ENCODE measurements around the gene TMEM167A.
"Not testable (repeated sequence)": the region's sequence is repeated elsewhere in the genome, so short reads cannot be mapped to it uniquely, and the experiment has no call there.

Gene TMEM167A

DNA sequence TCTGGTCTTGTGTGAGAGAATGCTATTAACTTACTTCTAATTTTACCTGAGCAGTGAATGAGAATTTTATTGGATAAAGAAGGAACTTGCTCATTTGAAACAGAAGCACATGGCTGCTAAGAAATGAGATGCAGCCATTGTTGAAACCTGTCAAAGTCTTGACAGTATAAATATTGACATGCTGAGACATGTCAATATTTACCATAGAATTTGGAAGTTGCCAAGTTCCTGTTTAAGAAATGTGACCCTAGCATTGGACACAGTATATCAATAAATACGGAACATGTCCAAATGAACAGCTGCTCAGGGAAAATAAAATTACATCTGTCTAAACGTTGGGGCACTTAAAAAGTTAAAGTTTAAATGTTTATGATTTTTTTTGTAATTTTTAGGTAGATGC, 7.9 kb upstream of the TMEM167A start:
- no peak for DNase-seq

DNA sequence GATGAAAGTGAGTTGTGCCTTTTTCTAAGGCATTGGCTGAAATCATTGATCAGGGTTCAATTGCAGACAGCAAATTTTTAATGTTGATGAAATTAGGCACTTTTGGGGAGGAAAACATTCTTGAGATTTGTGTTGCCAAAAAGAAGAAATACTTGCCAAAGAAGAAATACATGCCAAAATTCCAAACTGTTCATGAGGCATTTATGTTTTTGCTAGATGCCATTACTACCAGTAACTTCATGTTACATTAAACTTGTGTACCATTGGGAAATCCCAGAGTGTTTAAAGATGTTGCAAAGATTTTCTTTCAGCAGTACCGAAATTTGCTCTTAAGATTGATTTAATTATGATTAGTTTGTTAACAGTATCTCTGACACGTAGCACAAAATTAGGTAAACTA, 7.1 kb upstream of the TMEM167A start:
- no peak for DNase-seq

- no peak for DNase-seq
Observed at GRCh38 chr5:83082750-83083149, 5.6 kb upstream of the TMEM167A start.

DNA sequence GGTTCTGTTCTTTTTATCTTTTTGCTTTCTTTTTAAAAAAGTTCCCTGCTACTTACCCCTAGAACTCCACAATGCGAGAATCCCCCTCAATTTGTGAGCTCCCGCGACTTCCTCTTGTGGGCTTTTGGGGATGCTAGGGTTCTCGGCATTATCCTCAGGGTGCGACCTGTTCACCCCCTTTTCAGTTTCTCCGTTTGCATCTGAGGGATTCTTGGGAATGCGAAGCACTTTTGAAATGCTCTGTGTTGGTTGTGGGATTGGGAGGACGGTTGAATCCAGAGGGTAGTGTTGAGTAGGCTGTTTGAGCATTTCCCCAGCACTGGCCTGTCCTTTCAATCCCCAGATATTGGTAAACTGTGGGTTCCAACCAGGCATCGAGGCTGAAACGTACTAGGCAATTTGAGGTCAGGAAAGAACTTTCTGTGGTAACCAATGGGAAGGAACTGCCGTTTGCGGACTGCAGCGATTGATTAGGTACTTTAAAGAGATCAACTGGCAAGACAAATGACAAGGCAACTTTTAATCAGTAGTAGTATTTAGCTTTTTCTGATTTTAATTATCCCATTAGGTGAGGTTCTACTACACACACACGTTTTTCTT, 568 bp upstream of the TMEM167A start:
- DNase-seq: no peak

GRCh38 chr5:83072966-83073365, 4.2 kb downstream of the TMEM167A start:
- no peak for DNase-seq

DNA sequence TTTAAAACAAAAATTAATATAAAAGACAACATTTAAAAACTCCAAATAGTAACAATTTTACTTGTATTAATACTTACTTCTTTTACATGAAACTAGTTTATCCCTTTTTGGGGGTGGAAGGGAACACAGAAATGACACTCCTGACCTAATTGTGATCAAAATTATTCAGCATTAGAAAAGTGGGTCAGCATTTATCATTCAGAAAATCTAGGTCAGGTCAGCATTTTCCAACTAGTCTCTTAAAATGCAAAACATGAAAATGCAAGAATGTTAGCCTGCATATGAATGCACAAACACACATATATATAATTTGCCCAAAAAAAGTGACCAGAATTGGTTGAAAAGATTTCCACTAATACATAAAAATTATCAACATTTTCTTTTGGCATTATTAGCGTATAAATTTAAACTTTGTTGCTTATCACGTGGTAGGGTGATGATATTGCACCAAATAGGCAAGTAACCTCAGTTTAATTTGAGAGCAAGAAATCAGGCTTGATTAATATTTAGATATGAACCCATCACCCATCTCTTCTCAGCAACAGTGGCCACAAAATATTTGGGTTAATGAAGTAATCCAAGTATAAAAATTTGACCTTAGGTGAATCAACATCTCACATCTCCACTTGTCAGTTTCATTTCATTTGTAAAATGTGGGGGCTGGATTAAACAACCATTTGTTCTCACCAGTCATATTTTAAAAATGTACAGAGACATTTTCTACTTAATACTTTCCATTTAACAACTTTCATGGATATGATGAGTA, 5.7 kb downstream of the TMEM167A start:
- no peak for DNase-seq

GRCh38 chr5:83069096-83069799, 7.9 kb downstream of the TMEM167A start:
- DNase-seq: no peak

DNA sequence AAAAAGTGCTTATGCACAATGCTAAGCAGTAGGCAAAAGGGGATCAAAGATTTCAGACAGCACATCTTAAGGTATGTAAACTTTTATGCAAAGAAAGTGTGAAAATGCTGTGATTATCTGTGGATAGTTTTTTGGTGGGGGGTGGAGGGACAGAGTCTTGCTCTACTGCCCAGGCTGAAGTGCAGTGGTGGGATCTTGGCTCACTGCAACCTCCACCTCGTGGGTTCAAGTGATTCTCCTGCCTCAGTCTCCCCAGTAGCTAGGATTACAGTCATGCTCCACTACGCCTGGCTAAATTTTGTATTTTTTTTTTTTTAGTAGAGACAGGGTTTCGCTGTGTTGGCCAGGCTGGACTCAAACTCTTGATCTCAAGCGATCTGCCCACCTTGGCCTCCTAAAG, 9.8 kb downstream of the TMEM167A start:
- DNase-seq: not testable (repeated sequence)

DNA sequence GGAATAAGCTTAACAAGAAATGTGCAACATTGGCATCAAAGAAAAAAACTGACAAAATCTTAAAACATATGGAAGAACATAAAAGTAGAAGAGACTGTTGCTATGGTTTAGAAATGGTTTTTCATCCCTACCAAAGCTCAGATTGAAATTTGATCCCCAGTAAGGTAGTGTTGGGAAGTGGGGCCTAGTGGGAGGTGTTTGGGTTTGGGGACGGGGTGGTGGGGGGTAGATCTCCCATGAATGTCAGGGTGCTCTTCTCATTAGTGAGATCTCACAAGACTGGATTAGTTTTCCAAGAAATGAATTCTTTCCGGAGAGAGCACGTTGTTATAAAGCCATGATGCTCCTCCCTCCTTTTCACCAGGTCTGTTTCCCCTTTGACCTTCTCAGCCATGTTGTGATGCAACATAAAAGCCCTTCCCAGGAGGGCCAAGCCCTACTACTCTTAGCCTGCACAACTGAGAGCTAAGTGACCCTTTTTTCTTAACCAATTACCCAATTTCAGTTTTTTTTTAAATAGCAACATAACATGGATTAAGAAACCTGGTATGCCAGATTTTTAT, 10.6 kb downstream of the TMEM167A start:
- no peak for DNase-seq

DNA sequence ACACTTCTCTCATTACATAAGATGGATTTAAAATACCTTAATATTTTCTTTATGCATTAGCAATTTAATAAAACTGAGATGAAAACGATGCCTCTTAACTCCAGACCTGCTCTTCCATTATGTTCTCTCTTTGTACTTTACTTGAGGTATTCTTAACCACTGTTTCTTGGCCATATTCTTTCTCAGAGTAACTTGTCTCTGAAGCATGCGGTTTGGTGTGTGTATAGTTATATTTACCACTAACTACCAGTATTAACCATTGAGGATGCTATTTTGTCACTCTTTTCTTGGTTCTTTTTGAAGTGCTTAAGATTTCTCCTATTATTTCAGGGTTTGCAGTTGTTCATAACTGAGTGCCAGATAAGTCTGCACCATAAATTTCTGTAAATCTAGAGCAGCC, 17.9 kb downstream of the TMEM167A start:
- DNase-seq: no peak

DNA sequence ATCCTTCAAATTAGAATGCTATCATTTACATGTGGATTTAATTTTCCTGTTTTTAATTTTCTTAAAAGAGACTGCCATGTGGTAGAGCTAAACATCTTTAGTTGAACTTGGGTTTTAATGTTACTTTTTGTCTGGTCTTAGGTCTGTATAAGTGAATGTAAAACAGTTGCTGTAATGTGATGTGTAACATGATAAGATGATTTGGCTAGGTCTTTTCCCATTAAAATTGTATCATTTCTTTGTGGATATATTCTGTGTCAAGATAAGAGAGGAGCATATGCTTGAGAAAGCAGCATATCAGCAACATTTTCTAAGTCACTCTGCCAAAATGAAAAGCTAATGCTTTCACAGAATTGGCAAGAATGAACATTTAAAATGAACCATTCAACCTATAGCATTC, 18.5 kb downstream of the TMEM167A start:
- no peak for DNase-seq

GRCh38 chr5:83055166-83055565, 22.0 kb downstream of the TMEM167A start:
- DNase-seq: no peak

- no peak for DNase-seq
Observed at GRCh38 chr5:83050723-83051340, 26.4 kb downstream of the TMEM167A start.

GRCh38 chr5:83049370-83049885, 27.8 kb downstream of the TMEM167A start:
- no peak for DNase-seq

GRCh38 chr5:83048811-83049210, 28.4 kb downstream of the TMEM167A start:
- DNase-seq: no peak

GRCh38 chr5:83048277-83048676, 28.9 kb downstream of the TMEM167A start:
- DNase-seq: no peak

GRCh38 chr5:83044926-83045325, 32.3 kb downstream of the TMEM167A start:
- no peak for DNase-seq

GRCh38 chr5:83042507-83042906, 34.7 kb downstream of the TMEM167A start:
- no peak for DNase-seq

DNA sequence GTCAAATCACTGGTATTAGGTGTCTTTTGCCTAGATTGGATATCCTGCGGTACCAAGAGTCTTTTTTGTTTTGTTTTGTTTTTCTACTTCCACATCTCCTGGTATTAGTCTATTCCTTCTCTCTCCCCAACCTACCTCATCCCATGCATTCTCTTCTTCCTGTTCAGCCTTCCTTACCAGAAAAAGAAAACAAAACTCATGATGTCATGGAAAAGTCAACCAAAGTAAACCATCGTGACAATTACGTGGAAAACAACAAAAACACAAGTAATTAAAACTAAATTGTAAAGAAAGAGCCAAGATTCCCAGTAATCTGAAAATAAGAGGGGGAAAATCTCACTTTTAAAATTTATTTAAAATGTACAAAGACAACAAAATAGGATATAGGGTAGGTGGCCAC, 38.3 kb downstream of the TMEM167A start:
- DNase-seq: no peak

DNA sequence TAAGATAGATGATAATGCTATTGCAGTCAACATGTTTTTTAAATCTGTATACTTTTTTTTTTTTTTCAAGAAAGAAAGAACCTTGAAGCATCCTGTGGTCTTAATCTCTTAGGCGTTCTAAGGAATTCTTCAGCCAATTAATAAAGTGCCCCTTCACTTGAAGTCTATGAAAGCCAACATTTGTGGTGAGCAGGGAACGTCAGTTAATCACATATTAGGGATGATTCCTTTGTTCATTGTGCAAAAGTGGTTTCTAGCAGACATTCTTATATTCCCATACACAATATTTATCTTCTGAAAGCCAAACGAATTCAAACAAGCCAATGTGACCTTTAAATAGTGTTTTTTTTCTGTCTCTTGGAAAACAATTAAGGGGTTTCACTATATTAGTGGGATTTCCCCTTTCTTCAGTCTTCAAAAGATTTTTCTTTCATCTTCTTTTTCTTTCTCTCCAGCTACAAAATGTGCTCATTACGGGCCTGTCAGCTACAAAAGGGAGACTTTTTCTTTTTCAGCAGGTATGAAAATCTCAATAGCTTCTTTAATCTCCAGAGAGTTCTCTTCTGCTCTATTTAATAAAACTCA, 40.1 kb downstream of the TMEM167A start:
- no peak for DNase-seq

DNA sequence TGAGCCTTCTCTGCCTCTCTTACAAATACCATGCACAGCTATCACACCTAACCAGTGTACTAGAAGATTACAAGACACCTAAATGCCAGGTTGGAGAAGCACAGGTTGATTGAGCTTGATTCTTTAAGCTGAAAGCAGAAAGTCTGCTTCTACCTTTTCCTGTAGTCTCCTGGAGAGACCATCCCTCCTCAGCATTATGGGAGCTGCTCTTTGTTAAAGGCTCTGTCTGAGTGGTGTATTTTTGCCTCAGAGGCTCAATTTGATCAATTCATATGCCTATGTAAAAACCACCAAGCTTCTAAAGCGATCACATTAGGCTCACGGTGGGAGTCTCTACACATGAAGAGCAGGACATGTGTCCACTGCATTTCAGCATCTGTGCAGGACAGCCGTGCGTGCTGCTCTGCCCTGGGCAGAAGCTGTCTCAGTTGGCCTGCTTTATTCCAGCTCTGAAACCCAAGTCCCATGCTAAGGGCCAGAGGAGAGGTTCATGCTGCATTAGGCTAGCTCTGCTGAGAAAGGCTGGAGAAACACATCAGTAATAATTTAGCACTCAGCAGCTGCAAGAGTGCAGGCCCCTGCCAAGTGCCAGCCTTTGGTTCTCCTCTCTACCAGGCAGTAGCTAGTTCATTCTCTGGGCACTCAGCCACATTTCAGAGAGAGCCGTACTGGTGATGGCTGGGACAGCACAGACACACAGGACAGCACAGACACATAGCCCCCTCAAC, 41.7 kb downstream of the TMEM167A start:
- DNase-seq: no peak

All from CD4-positive, alpha-beta T cell treated with Interleukin-15 for 1 hour (primary cell).